GM18511 (cell line): Measurements from ENCODE around the gene ZNF891.

ENCODE experiments used
- ATAC-seq: cut with Tn5 transposase; IDR thresholded peaks from one replicate; pipeline ENCODE4 v1.9.1; 2021; ENCODE audit warnings: mild to moderate bottlenecking, moderate library complexity; ENCODE audit not compliant: unreplicated experiment

The ZNF891 gene

DNA sequence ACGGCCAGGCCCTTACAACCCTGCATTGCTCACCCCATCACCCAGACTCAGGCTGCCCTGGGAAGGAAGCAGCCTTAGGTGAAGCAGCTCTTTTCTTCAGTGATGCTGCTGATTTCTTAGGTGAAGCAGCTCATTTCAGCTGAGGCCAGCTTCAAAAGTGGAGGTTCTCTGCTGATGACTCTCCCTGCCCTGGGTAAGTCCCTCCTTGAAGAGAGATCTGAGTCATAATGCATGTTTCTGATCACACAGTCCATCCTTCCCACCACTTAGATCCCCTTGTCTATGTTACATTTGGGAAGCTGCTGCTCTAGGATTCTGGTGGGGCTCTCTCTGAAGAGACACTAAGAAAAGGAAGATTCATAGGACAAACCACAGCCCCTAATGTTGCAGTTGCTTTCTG lies 66.5 kb downstream of the ZNF891 start:
- ATAC-seq, result no peak

DNA sequence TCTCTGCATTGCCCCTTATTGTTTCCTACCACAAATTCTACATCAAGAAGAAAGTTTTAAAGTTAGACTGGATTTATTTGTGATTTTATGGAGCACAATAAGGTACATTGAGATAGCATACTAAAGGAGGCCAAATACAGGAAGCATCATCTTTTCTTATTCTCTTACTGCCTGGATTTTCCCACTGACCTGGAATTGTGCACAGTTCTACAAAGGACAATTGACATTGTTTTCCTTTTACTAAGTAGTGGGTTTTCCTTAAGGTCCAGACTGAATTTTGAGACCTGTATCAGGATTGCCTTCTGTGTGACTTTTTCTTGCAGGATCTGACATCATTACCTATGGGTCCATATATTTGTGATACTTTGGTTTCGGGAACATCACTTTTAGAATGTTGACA lies 68.1 kb downstream of the ZNF891 start:
- no peak for ATAC-seq

DNA sequence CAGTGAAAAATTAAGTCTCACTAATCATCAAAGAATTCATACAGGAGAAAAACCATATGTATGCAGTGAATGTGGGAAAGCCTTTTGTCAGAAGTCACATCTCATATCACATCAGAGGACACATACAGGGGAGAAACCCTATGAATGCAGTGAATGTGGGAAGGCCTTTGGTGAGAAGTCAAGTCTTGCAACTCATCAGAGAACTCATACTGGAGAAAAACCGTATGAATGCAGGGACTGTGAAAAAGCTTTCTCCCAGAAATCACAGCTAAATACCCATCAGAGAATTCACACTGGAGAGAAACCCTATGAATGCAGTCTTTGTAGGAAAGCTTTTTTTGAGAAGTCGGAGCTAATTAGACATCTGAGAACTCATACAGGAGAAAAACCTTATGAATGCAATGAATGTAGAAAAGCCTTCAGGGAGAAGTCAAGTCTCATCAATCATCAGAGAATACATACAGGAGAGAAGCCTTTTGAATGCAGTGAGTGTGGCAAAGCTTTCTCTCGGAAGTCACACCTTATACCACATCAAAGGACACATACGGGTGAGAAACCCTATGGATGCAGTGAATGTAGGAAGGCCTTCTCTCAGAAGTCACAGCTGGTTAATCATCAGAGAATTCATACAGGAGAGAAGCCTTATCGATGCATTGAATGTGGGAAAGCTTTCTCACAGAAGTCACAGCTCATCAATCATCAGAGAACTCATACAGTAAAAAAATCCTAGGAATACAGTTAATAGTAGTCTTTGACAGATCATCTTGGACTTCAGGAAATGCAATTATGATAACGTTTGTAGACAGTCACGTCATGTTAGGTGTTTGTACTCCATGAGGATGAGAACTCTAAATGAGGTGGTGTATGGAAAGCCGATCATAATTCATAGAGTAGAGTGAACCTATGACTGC lies 71.6 kb downstream of the ZNF891 start:
- no peak for ATAC-seq

DNA sequence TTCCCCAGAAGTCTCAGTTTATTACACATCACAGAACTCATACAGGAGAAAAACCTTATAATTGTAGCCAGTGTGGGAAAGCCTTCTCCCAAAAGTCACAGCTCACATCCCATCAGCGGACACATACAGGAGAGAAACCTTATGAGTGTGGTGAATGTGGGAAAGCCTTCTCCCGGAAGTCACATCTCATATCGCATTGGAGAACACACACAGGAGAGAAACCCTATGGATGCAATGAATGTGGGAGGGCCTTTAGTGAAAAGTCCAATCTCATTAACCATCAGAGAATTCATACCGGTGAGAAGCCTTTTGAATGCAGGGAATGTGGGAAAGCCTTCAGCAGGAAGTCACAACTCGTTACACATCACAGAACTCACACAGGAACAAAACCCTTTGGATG lies 72.6 kb downstream of the ZNF891 start:
- no peak for ATAC-seq
